Measurements from ENCODE around the gene PPFIBP1. TPM values are rescaled to one million over a fixed set of nuclear protein-coding genes. Genes with fewer than 3 reads are reported as not detected.

The PPFIBP1 gene
- total and polyA plus RNA-seq, 2 of the 13 experiments (the other 11 are each of a cell fraction or from before 2014, with no cell fraction given): 16.2 to 21.8 TPM

DNA sequence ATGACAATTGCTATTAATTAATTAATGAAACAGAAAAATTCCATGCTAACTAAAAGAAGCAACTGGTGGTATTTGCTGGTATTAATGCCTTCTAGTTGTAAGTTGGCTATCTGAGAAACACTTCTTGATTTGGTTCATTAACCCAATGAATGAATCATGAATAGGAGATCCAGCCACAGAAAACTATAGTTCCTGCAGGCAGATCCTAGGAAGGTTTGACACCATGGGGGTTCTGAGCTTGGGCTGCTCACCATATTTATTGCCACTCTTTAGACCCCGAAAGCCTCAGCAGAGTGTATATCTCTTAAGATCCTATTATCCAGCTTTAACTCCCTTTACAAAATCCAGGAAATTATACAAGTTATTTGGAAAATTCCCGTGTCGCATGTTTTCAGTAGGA lies 90.9 kb downstream of the PPFIBP1 start (continued):
- TF ChIP-seq, protein P1, sequence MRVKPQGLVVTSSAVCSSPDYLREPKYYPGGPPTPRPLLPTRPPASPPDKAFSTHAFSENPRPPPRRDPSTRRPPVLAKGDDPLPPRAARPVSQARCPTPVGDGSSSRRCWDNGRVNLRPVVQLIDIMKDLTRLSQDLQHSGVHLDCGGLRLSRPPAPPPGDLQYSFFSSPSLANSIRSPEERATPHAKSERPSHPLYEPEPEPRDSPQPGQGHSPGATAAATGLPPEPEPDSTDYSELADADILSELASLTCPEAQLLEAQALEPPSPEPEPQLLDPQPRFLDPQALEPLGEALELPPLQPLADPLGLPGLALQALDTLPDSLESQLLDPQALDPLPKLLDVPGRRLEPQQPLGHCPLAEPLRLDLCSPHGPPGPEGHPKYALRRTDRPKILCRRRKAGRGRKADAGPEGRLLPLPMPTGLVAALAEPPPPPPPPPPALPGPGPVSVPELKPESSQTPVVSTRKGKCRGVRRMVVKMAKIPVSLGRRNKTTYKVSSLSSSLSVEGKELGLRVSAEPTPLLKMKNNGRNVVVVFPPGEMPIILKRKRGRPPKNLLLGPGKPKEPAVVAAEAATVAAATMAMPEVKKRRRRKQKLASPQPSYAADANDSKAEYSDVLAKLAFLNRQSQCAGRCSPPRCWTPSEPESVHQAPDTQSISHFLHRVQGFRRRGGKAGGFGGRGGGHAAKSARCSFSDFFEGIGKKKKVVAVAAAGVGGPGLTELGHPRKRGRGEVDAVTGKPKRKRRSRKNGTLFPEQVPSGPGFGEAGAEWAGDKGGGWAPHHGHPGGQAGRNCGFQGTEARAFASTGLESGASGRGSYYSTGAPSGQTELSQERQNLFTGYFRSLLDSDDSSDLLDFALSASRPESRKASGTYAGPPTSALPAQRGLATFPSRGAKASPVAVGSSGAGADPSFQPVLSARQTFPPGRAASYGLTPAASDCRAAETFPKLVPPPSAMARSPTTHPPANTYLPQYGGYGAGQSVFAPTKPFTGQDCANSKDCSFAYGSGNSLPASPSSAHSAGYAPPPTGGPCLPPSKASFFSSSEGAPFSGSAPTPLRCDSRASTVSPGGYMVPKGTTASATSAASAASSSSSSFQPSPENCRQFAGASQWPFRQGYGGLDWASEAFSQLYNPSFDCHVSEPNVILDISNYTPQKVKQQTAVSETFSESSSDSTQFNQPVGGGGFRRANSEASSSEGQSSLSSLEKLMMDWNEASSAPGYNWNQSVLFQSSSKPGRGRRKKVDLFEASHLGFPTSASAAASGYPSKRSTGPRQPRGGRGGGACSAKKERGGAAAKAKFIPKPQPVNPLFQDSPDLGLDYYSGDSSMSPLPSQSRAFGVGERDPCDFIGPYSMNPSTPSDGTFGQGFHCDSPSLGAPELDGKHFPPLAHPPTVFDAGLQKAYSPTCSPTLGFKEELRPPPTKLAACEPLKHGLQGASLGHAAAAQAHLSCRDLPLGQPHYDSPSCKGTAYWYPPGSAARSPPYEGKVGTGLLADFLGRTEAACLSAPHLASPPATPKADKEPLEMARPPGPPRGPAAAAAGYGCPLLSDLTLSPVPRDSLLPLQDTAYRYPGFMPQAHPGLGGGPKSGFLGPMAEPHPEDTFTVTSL (CRISPR knock-in tag; IDR thresholded peaks at IDR 0.05; ENCODE audit: borderline replicate concordance): no peak

DNA sequence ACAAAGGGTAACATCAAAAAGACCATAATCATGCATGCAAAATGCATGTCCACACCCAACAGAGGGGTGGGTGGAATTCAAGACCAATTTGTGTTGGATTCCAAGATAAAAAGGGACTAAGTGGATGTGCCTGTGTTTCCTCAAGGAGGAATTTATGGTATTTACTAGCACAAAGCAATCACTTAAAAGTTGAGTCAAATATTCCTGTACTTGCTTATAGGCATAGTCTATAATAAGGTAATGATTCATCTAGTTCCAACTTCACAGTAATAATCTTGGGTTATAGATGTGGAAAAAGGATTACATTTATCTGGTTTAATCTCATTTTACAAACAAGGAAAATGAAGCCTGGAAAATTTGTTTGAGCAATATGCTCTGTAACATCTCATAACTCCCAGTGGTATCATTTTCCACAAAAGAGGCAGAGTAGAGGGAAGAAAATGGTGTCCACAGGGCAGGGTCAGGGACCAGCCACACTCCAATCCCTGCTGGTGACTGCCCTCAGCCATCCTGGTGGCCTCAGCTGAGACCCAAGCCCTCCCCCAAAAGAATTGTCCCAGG lies 91.4 kb downstream of the PPFIBP1 start:
- ATAC-seq (no peak), FAIRE-seq (no peak), DNase-seq (ENCODE audit: low spot score) (no peak)
- H3K36me3 ChIP-seq (replicated peaks in 1 of 2; ENCODE audit: control insufficient read depth in 1 of 2, insufficient read depth in 2 of 2, low read length in 2 of 2): no peaks in the 10 kb centered on the region
- no peaks in the 10 kb centered on the region for H3K79me2 ChIP-seq (ENCODE audit: insufficient read depth, low read length)
- no peaks in the 10 kb centered on the region for H3K4me1 ChIP-seq (ENCODE audit: insufficient read depth, low read length)
- H3K27ac ChIP-seq (ENCODE audit: extremely low read length, insufficient read depth, low read length): no peak overlapping the region
- no peak overlapping the region for H3K4me2 ChIP-seq (ENCODE audit: low read depth, low read length)
- POLR2A ChIA-PET: no interaction called here
- intact Hi-C loops (cut with micrococcal nuclease; ENCODE audit: unreplicated experiment): no loop called here
- no peaks in the 10 kb centered on the region for H3K27me3 ChIP-seq (ENCODE audit: control insufficient read depth in 1 of 2, insufficient read depth in 2 of 2, low read length in 2 of 2)
- no peaks in the 10 kb centered on the region for H3K9me3 ChIP-seq (ENCODE audit: low read length)
- in situ Hi-C loops (cut with HindIII; ENCODE audit: extremely low pct_ligation_motif_present, low pct_unique_long_range_greater_than_20kb): no loop called here
- no peak overlapping the region for H3K4me3 ChIP-seq (replicated peaks in 1 of 3; ENCODE audit: insufficient read depth in 1 of 3, low read depth in 2 of 3, low read length in 3 of 3)
- no peak overlapping the region for H3K9ac ChIP-seq (ENCODE audit: insufficient read depth, low read depth, low read length)
- CTCF ChIA-PET (ENCODE audit: low intra/inter-chr PET ratio, low total read pairs): no interaction called here
- no peak overlapping the region for H2AFZ ChIP-seq (ENCODE audit: low read length)
- BruUV-seq (replicated peaks): no TSS peak
- no peaks in the 10 kb centered on the region for H4K20me1 ChIP-seq (ENCODE audit: insufficient read depth, low read length)
- no peak for TF ChIP-seq ZNF776 (CRISPR knock-in tag; IDR thresholded peaks at IDR 0.05)
- TF ChIP-seq, protein P2, sequence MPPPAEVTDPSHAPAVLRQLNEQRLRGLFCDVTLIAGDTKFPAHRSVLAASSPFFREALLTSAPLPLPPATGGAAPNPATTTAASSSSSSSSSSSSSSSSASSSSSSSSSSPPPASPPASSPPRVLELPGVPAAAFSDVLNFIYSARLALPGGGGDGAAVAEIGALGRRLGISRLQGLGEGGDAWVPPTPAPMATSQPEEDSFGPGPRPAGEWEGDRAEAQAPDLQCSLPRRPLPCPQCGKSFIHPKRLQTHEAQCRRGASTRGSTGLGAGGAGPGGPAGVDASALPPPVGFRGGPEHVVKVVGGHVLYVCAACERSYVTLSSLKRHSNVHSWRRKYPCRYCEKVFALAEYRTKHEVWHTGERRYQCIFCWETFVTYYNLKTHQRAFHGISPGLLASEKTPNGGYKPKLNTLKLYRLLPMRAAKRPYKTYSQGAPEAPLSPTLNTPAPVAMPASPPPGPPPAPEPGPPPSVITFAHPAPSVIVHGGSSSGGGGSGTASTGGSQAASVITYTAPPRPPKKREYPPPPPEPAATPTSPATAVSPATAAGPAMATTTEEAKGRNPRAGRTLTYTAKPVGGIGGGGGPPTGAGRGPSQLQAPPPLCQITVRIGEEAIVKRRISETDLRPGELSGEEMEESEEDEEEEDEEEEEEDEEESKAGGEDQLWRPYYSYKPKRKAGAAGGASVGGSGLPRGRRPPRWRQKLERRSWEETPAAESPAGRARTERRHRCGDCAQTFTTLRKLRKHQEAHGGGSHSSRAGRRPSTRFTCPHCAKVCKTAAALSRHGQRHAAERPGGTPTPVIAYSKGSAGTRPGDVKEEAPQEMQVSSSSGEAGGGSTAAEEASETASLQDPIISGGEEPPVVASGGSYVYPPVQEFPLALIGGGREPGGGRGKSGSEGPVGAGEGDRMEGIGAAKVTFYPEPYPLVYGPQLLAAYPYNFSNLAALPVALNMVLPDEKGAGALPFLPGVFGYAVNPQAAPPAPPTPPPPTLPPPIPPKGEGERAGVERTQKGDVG (CRISPR knock-in tag; IDR thresholded peaks at IDR 0.05; ENCODE audit: borderline replicate concordance): no peak
- TF ChIP-seq, protein P3, sequence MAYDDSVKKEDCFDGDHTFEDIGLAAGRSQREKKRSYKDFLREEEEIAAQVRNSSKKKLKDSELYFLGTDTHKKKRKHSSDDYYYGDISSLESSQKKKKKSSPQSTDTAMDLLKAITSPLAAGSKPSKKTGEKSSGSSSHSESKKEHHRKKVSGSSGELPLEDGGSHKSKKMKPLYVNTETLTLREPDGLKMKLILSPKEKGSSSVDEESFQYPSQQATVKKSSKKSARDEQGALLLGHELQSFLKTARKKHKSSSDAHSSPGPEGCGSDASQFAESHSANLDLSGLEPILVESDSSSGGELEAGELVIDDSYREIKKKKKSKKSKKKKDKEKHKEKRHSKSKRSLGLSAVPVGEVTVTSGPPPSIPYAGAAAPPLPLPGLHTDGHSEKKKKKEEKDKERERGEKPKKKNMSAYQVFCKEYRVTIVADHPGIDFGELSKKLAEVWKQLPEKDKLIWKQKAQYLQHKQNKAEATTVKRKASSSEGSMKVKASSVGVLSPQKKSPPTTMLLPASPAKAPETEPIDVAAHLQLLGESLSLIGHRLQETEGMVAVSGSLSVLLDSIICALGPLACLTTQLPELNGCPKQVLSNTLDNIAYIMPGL (CRISPR knock-in tag; IDR thresholded peaks at IDR 0.05; ENCODE audit: borderline replicate concordance in 1 of 2, low read depth in 1 of 2): no peak
- TF ChIP-seq ZNF326 (CRISPR knock-in tag; IDR thresholded peaks at IDR 0.05; ENCODE audit: borderline replicate concordance): no peak
- no peak for TF ChIP-seq EZH2 (conservative IDR thresholded peaks at IDR 0.05; ENCODE audit: low read depth, low read length)
- no peak for TF ChIP-seq BCL6 (CRISPR knock-in tag; IDR thresholded peaks at IDR 0.05)
- TF ChIP-seq ZNF788 (CRISPR knock-in tag; IDR thresholded peaks at IDR 0.05; ENCODE audit: borderline replicate concordance): no peak
- TF ChIP-seq CCDC6 (CRISPR knock-in tag; IDR thresholded peaks at IDR 0.05): no peak
